Vagina (tissue), 2 donors: ENCODE results near the gene KCNN3. TPM values are rescaled to one million over a fixed set of nuclear protein-coding genes. Genes with fewer than 3 reads are reported as not detected.
A peak's percentile ranks its signal among the peaks of the same experiment; 100 is the strongest.

Experiments used
- DNase-seq, 2 donors: peaks; one replicate each; pipeline ENCODE4 v3.0.0-alpha.2; 2017; ENCODE audit errors: extremely low spot score in 2 of 2
- H3K27ac ChIP-seq: fragments of 200-600 bp; sonication (generic); one replicate; pipeline ENCODE4 v1.5.1; 2019
- H3K27me3 ChIP-seq: fragments of 200-600 bp; sonication (generic); one replicate; pipeline ENCODE4 v1.5.1; 2019
- H3K36me3 ChIP-seq, 2 donors: fragments of 200-600 bp; sonication (generic); one replicate each; pipeline ENCODE4 v1.5.1; 2017 to 2019
- H3K4me1 ChIP-seq: fragments of 200-600 bp; sonication (generic); one replicate; pipeline ENCODE4 v1.5.1; 2019
- H3K4me3 ChIP-seq, 2 donors: fragments of 200-600 bp; sonication (generic); 1 replicate in 1 of 2; 2 replicates in 1 of 2; pipeline ENCODE4 v1.5.1; 2016 to 2019
- H3K9me3 ChIP-seq: fragments of 200-600 bp; sonication (generic); one replicate; pipeline ENCODE4 v1.5.1; 2019
- CTCF ChIP-seq, 3 experiments: fragments of 450-650 bp in 2 of 3; fragments of 200-600 bp in 1 of 3; sonication (generic) in 1 of 3; IDR thresholded peaks; one replicate each; pipeline ENCODE4 v1.5.1; 2017 to 2019; ENCODE audit warnings: antibody characterized with exemption in 3 of 3, mild to moderate bottlenecking in 2 of 3, moderate library complexity in 2 of 3
- POLR2A ChIP-seq, 2 donors: fragments of 450-650 bp; IDR thresholded peaks; one replicate each; pipeline ENCODE4 v1.6.1; 2017; ENCODE audit warnings: antibody characterized with exemption in 2 of 2, mild to moderate bottlenecking in 2 of 2, moderate library complexity in 2 of 2
- POLR2AphosphoS5 ChIP-seq, 2 donors: sonication (generic); formaldehyde crosslinking; IDR thresholded peaks; one replicate each; pipeline ENCODE4 v1.9.0; 2017; ENCODE audit warnings: antibody characterized with exemption in 2 of 2, mild to moderate bottlenecking in 2 of 2, low read depth in 1 of 2; ENCODE audit not compliant: insufficient read depth in 1 of 2
- intact Hi-C: fragments of 100-400 bp; cut with DNase I; formaldehyde crosslinking; loops from one replicate; pipeline ENCODE4 v1.15.1; 2023
- total RNA-seq: library from RNA; depleted of rRNA; stranded (reverse); fragments of >200 nt; gene quantifications from one replicate; pipeline ENCODE4 v1.2.3, GENCODE V29; 2016

The KCNN3 gene
- total RNA-seq, 1 donor from 2014 or later, result 7.4 TPM

GRCh38 chr1:154729031-154729442 is 141.0 kb downstream of the KCNN3 start:
- Histone ChIP-seq H3K4me1 (peaks cover 33% of the 10 kb centered on the region), H3K27me3 (no peaks in the 10 kb centered on the region), H3K9me3 (no peaks in the 10 kb centered on the region), H3K36me3 (no peaks in the 10 kb centered on the region), H3K27ac (no peak overlapping the region), H3K4me3 (no peak overlapping the region)
- intact Hi-C loops, result no loop called here
- no peak for DNase-seq
- TF ChIP-seq POLR2AphosphoS5 (IDR thresholded peaks at IDR 0.05; ENCODE audit: insufficient read depth in 1 of 2, low read depth in 1 of 2) (peak in 1 of 2 donors; percentile 35), POLR2A (IDR thresholded peaks at IDR 0.05) (no peak)

GRCh38 chr1:154726896-154727753 is 143.0 kb downstream of the KCNN3 start:
- TF ChIP-seq POLR2A (IDR thresholded peaks at IDR 0.05) (no peak), POLR2AphosphoS5 (IDR thresholded peaks at IDR 0.05; ENCODE audit: insufficient read depth in 1 of 2, low read depth in 1 of 2) (no peak), CTCF (IDR thresholded peaks at IDR 0.05) (no peak)
- no peak for DNase-seq
- Histone ChIP-seq H3K27ac (no peak overlapping the region), H3K4me1 (peaks cover 33% of the 10 kb centered on the region), H3K36me3 (no peaks in the 10 kb centered on the region), H3K9me3 (no peaks in the 10 kb centered on the region), H3K4me3 (no peak overlapping the region), H3K27me3 (no peaks in the 10 kb centered on the region)
- intact Hi-C loops, result no loop called here

GRCh38 chr1:154726443-154726842 is 143.6 kb downstream of the KCNN3 start:
- Histone ChIP-seq H3K9me3 (no peaks in the 10 kb centered on the region), H3K4me3 (no peak overlapping the region), H3K27me3 (no peaks in the 10 kb centered on the region), H3K27ac (no peak overlapping the region), H3K4me1 (peaks cover 27% of the 10 kb centered on the region), H3K36me3 (no peaks in the 10 kb centered on the region)
- no peak for DNase-seq
- intact Hi-C loops, result no loop called here
- TF ChIP-seq POLR2A (IDR thresholded peaks at IDR 0.05), result no peak
- no peak for TF ChIP-seq POLR2AphosphoS5 (IDR thresholded peaks at IDR 0.05; ENCODE audit: insufficient read depth in 1 of 2, low read depth in 1 of 2)
- no peak for TF ChIP-seq CTCF (IDR thresholded peaks at IDR 0.05)

- no peak overlapping the region for H3K27ac ChIP-seq
- no peak overlapping the region for H3K4me3 ChIP-seq
- no peaks in the 10 kb centered on the region for H3K9me3 ChIP-seq
- no peak for DNase-seq
- peaks cover 21% of the 10 kb centered on the region for H3K4me1 ChIP-seq
- no peaks in the 10 kb centered on the region for H3K36me3 ChIP-seq
- no peak for TF ChIP-seq POLR2AphosphoS5 (IDR thresholded peaks at IDR 0.05; ENCODE audit: insufficient read depth in 1 of 2, low read depth in 1 of 2)
- TF ChIP-seq POLR2A (IDR thresholded peaks at IDR 0.05), result no peak
- TF ChIP-seq CTCF (IDR thresholded peaks at IDR 0.05), result no peak
- intact Hi-C loops, result no loop called here
- no peaks in the 10 kb centered on the region for H3K27me3 ChIP-seq
Observed at GRCh38 chr1:154725865-154726264, 144.2 kb downstream of the KCNN3 start.

GRCh38 chr1:154720328-154721297 is 149.5 kb downstream of the KCNN3 start:
- H3K9me3 ChIP-seq, result no peaks in the 10 kb centered on the region
- no peak overlapping the region for H3K4me3 ChIP-seq
- no peaks in the 10 kb centered on the region for H3K4me1 ChIP-seq
- no peaks in the 10 kb centered on the region for H3K27me3 ChIP-seq
- TF ChIP-seq CTCF (IDR thresholded peaks at IDR 0.05), result no peak
- no peak for TF ChIP-seq POLR2A (IDR thresholded peaks at IDR 0.05)
- no peak for TF ChIP-seq POLR2AphosphoS5 (IDR thresholded peaks at IDR 0.05; ENCODE audit: insufficient read depth in 1 of 2, low read depth in 1 of 2)
- DNase-seq, result no peak
- no peaks in the 10 kb centered on the region for H3K36me3 ChIP-seq
- intact Hi-C loops, result no loop called here
- no peak overlapping the region for H3K27ac ChIP-seq
